ENCODE measurements around the gene PRPH2.
"Not testable (repeated sequence)": the region's sequence is repeated elsewhere in the genome, so short reads cannot be mapped to it uniquely, and the experiment has no call there.

Gene PRPH2

DNA sequence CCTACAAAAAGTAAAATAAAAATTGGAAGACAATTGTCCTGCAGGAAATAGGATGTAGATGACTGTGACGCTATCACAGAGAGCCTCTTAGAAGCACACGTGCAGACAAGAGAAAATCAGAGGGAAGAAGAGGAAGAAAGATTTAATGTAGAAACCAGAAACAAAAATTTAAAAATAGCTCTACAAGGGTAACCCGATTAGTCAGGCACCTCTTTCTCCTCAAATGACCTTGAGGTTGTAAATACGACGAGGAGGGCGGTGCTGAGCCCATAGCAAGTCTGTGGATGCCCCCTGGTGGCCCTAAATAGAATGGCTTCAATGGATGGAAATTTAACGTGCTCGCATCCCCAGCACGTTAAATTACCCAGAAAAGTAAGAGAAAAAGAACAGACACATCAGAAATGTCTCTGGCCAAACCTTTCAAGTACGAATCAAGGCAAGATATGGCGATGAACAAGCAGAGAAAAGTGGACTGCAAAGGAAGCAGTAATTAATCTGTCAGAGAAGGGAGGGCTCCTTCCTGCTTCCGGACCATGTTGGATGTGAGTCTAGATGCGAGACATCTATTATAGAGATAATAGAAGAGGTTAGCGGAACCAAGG, 4.2 kb upstream of the PRPH2 start:
- peaks cover 19% of the 10 kb centered on the region for H3K4me1 Mint-ChIP-seq (ENCODE audit: low read depth)
- H3K27me3 Mint-ChIP-seq = peaks cover 10% of the 10 kb centered on the region
- H3K4me3 Mint-ChIP-seq = peak overlapping the region; percentile 86
- intact Hi-C loops (cut with micrococcal nuclease) = loop anchor here (1.0 to 5.0 kb wide), 3 partner anchors 20 to 65 kb away; partner anchors contain the start of gene TBCC
- H3K27ac Mint-ChIP-seq = peak overlapping the region; percentile 90
- no peaks in the 10 kb centered on the region for H3K9me3 Mint-ChIP-seq
- no peaks in the 10 kb centered on the region for H3K36me3 Mint-ChIP-seq (ENCODE audit: low read depth)

- H3K4me3 Mint-ChIP-seq = peak overlapping the region; percentile 86
Measured at GRCh38 chr6:42726026-42726425, 3.6 kb upstream of the PRPH2 start.

GRCh38 chr6:42724825-42725224, 2.4 kb upstream of the PRPH2 start:
- intact Hi-C loops (cut with micrococcal nuclease) = loop anchor here (5.0 kb wide), 1 partner anchor 33 kb away; no protein-coding TSS in a partner anchor
- peaks cover 16% of the 10 kb centered on the region for H3K27me3 Mint-ChIP-seq
- H3K9me3 Mint-ChIP-seq = no peaks in the 10 kb centered on the region
- no peaks in the 10 kb centered on the region for H3K36me3 Mint-ChIP-seq (ENCODE audit: low read depth)
- no peak overlapping the region for H3K4me3 Mint-ChIP-seq
- peaks cover 19% of the 10 kb centered on the region for H3K4me1 Mint-ChIP-seq (ENCODE audit: low read depth)
- H3K27ac Mint-ChIP-seq = no peak overlapping the region

More at GRCh38 chr6:42726026-42726425, 3.6 kb upstream of the PRPH2 start:
- Mint-ChIP-seq H3K27me3 (peaks cover 11% of the 10 kb centered on the region), H3K36me3 (ENCODE audit: low read depth) (no peaks in the 10 kb centered on the region), H3K27ac (peak overlapping the region; percentile 90), H3K4me1 (ENCODE audit: low read depth) (peaks cover 19% of the 10 kb centered on the region), H3K9me3 (no peaks in the 10 kb centered on the region)
- intact Hi-C loops (cut with micrococcal nuclease) = loop anchor here (1.0 to 5.0 kb wide), 3 partner anchors 21 to 65 kb away; partner anchors contain the start of gene TBCC

GRCh38 chr6:42720739-42721138, 1.7 kb downstream of the PRPH2 start:
- Mint-ChIP-seq H3K27me3 (peaks cover 8% of the 10 kb centered on the region), H3K27ac (no peak overlapping the region), H3K9me3 (no peaks in the 10 kb centered on the region), H3K36me3 (ENCODE audit: low read depth) (no peaks in the 10 kb centered on the region), H3K4me3 (no peak overlapping the region), H3K4me1 (ENCODE audit: low read depth) (no peaks in the 10 kb centered on the region)
- intact Hi-C loops (cut with micrococcal nuclease) = no loop called here

GRCh38 chr6:42715871-42716270, 6.5 kb downstream of the PRPH2 start:
- Mint-ChIP-seq H3K4me3 (no peak overlapping the region), H3K36me3 (ENCODE audit: low read depth) (no peaks in the 10 kb centered on the region), H3K27ac (no peak overlapping the region), H3K9me3 (peaks cover 11% of the 10 kb centered on the region), H3K27me3 (peaks cover 8% of the 10 kb centered on the region), H3K4me1 (ENCODE audit: low read depth) (no peaks in the 10 kb centered on the region)
- intact Hi-C loops (cut with micrococcal nuclease) = no loop called here

GRCh38 chr6:42714098-42714761, 8.2 kb downstream of the PRPH2 start:
- Mint-ChIP-seq H3K27me3 (peaks cover 3% of the 10 kb centered on the region), H3K36me3 (ENCODE audit: low read depth) (no peaks in the 10 kb centered on the region), H3K27ac (no peak overlapping the region), H3K4me3 (no peak overlapping the region), H3K9me3 (peaks cover 11% of the 10 kb centered on the region), H3K4me1 (ENCODE audit: low read depth) (no peaks in the 10 kb centered on the region)
- intact Hi-C loops (cut with micrococcal nuclease) = no loop called here

- no peaks in the 10 kb centered on the region for H3K36me3 Mint-ChIP-seq (ENCODE audit: low read depth)
- H3K9me3 Mint-ChIP-seq = peaks cover 11% of the 10 kb centered on the region
- H3K4me3 Mint-ChIP-seq = no peak overlapping the region
- H3K27me3 Mint-ChIP-seq = peaks cover 3% of the 10 kb centered on the region
- no peak overlapping the region for H3K27ac Mint-ChIP-seq
- no peaks in the 10 kb centered on the region for H3K4me1 Mint-ChIP-seq (ENCODE audit: low read depth)
- intact Hi-C loops (cut with micrococcal nuclease) = no loop called here
Measured at GRCh38 chr6:42711930-42712329, 10.5 kb downstream of the PRPH2 start.

GRCh38 chr6:42710316-42710715, 12.1 kb downstream of the PRPH2 start:
- Mint-ChIP-seq H3K27me3 (peaks cover 3% of the 10 kb centered on the region), H3K27ac (no peak overlapping the region), H3K4me1 (ENCODE audit: low read depth) (no peaks in the 10 kb centered on the region), H3K4me3 (no peak overlapping the region), H3K36me3 (ENCODE audit: low read depth) (no peaks in the 10 kb centered on the region), H3K9me3 (peaks cover 11% of the 10 kb centered on the region)
- intact Hi-C loops (cut with micrococcal nuclease) = no loop called here

DNA sequence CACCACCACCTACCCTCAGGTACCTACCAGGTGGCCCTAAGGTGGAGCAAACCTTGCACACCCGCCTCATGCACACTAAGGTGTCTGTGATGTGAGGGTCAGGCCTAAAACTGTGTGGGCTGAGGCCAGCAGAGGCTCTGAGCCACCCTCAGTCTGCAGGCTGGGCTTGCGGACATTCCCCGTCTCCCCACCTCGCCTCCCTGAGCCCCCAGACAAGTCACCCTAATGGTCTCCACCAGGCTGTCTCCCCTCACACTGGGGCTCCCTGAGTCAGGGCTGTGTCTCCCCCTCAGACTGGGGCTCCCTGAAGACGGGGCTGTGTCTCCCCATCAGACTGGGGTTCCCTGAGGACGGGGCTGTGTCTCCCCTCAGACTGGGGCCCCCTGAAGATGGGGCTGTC, 12.5 kb downstream of the PRPH2 start:
- H3K9me3 Mint-ChIP-seq = peaks cover 11% of the 10 kb centered on the region
- intact Hi-C loops (cut with micrococcal nuclease) = no loop called here
- H3K27me3 Mint-ChIP-seq = peaks cover 3% of the 10 kb centered on the region
- no peaks in the 10 kb centered on the region for H3K4me1 Mint-ChIP-seq (ENCODE audit: low read depth)
- H3K27ac Mint-ChIP-seq = no peak overlapping the region
- no peak overlapping the region for H3K4me3 Mint-ChIP-seq
- no peaks in the 10 kb centered on the region for H3K36me3 Mint-ChIP-seq (ENCODE audit: low read depth)

- peaks cover 3% of the 10 kb centered on the region for H3K27me3 Mint-ChIP-seq
- H3K27ac Mint-ChIP-seq = no peak overlapping the region
- H3K4me1 Mint-ChIP-seq (ENCODE audit: low read depth) = no peaks in the 10 kb centered on the region
- H3K9me3 Mint-ChIP-seq = peaks cover 11% of the 10 kb centered on the region
- H3K4me3 Mint-ChIP-seq = no peak overlapping the region
- H3K36me3 Mint-ChIP-seq (ENCODE audit: low read depth) = no peaks in the 10 kb centered on the region
- intact Hi-C loops (cut with micrococcal nuclease) = no loop called here
Measured at GRCh38 chr6:42708096-42708495, 14.3 kb downstream of the PRPH2 start.

DNA sequence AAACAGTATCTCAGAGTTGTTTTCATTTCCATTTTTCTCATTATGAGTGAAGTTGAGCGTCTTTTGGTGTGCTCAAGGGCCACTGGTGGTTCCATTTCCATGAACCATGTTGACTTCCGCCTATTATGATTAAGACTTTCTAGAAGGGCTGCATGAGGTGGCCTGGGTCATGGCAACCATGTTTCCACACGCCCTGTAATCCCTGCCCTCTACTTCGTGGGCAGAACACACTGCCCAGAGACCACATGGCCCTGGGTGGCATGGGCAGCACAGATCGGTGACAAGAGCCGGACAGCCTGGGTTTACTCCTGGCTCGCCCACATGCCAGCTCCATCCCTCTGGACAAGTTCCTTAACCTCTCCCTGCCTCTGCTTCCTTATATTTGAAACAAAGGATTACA, 14.8 kb downstream of the PRPH2 start:
- no peak overlapping the region for H3K4me3 Mint-ChIP-seq
- H3K27me3 Mint-ChIP-seq = peaks cover 3% of the 10 kb centered on the region
- no peak overlapping the region for H3K27ac Mint-ChIP-seq
- H3K4me1 Mint-ChIP-seq (ENCODE audit: low read depth) = no peaks in the 10 kb centered on the region
- no peaks in the 10 kb centered on the region for H3K36me3 Mint-ChIP-seq (ENCODE audit: low read depth)
- intact Hi-C loops (cut with micrococcal nuclease) = no loop called here
- peaks cover 11% of the 10 kb centered on the region for H3K9me3 Mint-ChIP-seq

- H3K4me3 Mint-ChIP-seq = no peak overlapping the region
Measured at GRCh38 chr6:42704937-42705374, 17.4 kb downstream of the PRPH2 start.

DNA sequence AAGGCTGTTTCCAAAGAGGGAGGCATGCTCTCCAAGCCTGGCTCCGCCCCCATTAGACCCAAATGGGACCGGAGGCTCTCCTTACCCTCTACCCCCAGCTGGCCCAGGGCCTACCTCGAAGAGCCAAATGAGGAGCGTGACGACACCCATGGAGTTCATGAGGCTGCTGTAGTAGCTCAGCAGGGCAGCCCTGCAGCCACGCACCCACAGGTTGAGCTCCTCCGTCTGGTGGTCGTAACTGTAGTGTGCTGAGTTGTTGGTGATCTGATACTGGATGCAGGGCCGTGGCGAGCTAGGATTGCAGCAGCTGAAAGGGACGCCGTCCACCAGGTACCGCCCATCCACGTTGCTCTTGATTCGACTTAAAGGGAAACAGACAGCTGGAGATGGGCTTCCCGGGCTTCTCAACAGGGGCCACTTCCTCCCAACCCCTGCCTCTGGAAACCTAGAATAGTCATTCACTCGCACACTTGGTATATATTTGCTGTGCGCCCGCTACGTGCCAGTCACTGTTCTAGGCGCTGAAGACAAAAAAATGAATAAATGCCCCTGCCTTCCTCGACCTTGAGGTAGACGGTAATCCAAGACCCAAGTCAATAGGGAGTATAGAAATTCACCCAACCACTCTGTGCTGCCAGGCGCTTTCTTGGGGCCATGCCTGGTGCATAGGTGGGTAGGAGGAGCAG, 18.0 kb downstream of the PRPH2 start:
- H3K9me3 Mint-ChIP-seq = no peaks in the 10 kb centered on the region
- H3K27me3 Mint-ChIP-seq = no peaks in the 10 kb centered on the region
- H3K36me3 Mint-ChIP-seq (ENCODE audit: low read depth) = no peaks in the 10 kb centered on the region
- no peak overlapping the region for H3K27ac Mint-ChIP-seq
- no peak overlapping the region for H3K4me3 Mint-ChIP-seq
- H3K4me1 Mint-ChIP-seq (ENCODE audit: low read depth) = no peaks in the 10 kb centered on the region
- intact Hi-C loops (cut with micrococcal nuclease) = no loop called here

More at GRCh38 chr6:42704937-42705374, 17.4 kb downstream of the PRPH2 start:
- intact Hi-C loops (cut with micrococcal nuclease) = no loop called here
- no peaks in the 10 kb centered on the region for H3K9me3 Mint-ChIP-seq
- H3K27ac Mint-ChIP-seq = no peak overlapping the region
- no peaks in the 10 kb centered on the region for H3K36me3 Mint-ChIP-seq (ENCODE audit: low read depth)
- H3K4me1 Mint-ChIP-seq (ENCODE audit: low read depth) = no peaks in the 10 kb centered on the region
- no peaks in the 10 kb centered on the region for H3K27me3 Mint-ChIP-seq

- H3K9me3 Mint-ChIP-seq; H3K4me3 Mint-ChIP-seq; H3K4me1 Mint-ChIP-seq (ENCODE audit: low read depth); H3K27me3 Mint-ChIP-seq; H3K27ac Mint-ChIP-seq; H3K36me3 Mint-ChIP-seq (ENCODE audit: low read depth); intact Hi-C loops (cut with micrococcal nuclease): not testable (repeated sequence)
Measured at GRCh38 chr6:42702786-42703185, 19.6 kb downstream of the PRPH2 start.
